Common myeloid progenitor, CD34-positive (primary cell): ENCODE data around the gene NRROS.
A peak's percentile ranks its signal among the peaks of the same experiment; 100 is the strongest.

Source experiments
- CTCF ChIA-PET: fragments of 350-600 bp; sonication (Branson Sonifier 250); formaldehyde crosslinking; loops from one replicate; lab custom pipeline; 2021; ENCODE audit warnings: antibody characterized with exemption; lab: Charles Lee
- POLR2A ChIA-PET: fragments of 350-600 bp; sonication (Branson Sonifier 250); formaldehyde crosslinking; loops from one replicate; lab custom pipeline; 2021; ENCODE audit warnings: antibody characterized with exemption; lab: Charles Lee
- DNase-seq, 3 donors: peaks; one replicate each; pipeline versions ENCODE4 v3.0.0 to v3.0.0-alpha.2; 2013
- H3K27ac ChIP-seq, 2 experiments: 1 replicate in 1 of 2; 2 replicates in 1 of 2; pipeline ENCODE4 v1.7.0; 2013; ENCODE audit warnings: inconsistent platforms in 2 of 2, low read length in 2 of 2, mild to moderate bottlenecking in 2 of 2, low read depth in 1 of 2, moderate library complexity in 1 of 2; ENCODE audit not compliant: severe bottlenecking in 2 of 2, insufficient read depth in 1 of 2, poor library complexity in 1 of 2
- H3K27me3 ChIP-seq, 5 experiments: replicated peaks in 2 of 5; 1 replicate in 3 of 5; 2 replicates in 2 of 5; pipeline versions ENCODE4 v1.6.1 to v1.7.0; 2013; ENCODE audit warnings: low read length in 4 of 5, mild to moderate bottlenecking in 2 of 5, moderate library complexity in 2 of 5, inconsistent platforms in 1 of 5; ENCODE audit not compliant: insufficient read depth in 5 of 5, control insufficient read depth in 4 of 5
- H3K36me3 ChIP-seq, 4 experiments: 1 replicate in 2 of 4; 2 replicates in 2 of 4; pipeline versions ENCODE4 v1.6.1 to v1.7.0; 2013; ENCODE audit warnings: low read length in 3 of 4, control low read depth in 1 of 4, mild to moderate bottlenecking in 1 of 4; ENCODE audit not compliant: control insufficient read depth in 4 of 4, insufficient read depth in 4 of 4
- H3K4me1 ChIP-seq, 4 experiments: 1 replicate in 3 of 4; 2 replicates in 1 of 4; pipeline versions ENCODE4 v1.6.1 to v1.7.1; 2013; ENCODE audit warnings: low read length in 3 of 4, mild to moderate bottlenecking in 3 of 4, control low read depth in 1 of 4, inconsistent platforms in 1 of 4, moderate library complexity in 1 of 4; ENCODE audit not compliant: control insufficient read depth in 4 of 4, insufficient read depth in 4 of 4; ENCODE audit errors: control extremely low read depth in 1 of 4
- H3K4me3 ChIP-seq, 7 experiments: 1 replicate in 4 of 7; 2 replicates in 3 of 7; pipeline versions ENCODE4 v1.5.1 to v1.7.0; 2013; ENCODE audit warnings: mild to moderate bottlenecking in 7 of 7, low read length in 6 of 7, moderate library complexity in 6 of 7, inconsistent platforms in 2 of 7, low read depth in 2 of 7, control low read depth in 1 of 7; ENCODE audit not compliant: insufficient read depth in 4 of 7, control insufficient read depth in 1 of 7; ENCODE audit errors: extremely low read depth in 1 of 7
- H3K9me3 ChIP-seq, 5 experiments: 1 replicate in 4 of 5; 2 replicates in 1 of 5; pipeline versions ENCODE4 v1.6.1 to v1.7.1; 2013; ENCODE audit warnings: low read length in 4 of 5, mild to moderate bottlenecking in 2 of 5, inconsistent platforms in 1 of 5, low read depth in 1 of 5, moderate library complexity in 1 of 5; ENCODE audit not compliant: control insufficient read depth in 4 of 5, insufficient read depth in 2 of 5; ENCODE audit errors: control extremely low read depth in 1 of 5
- WGBS: methylation state at CpG from one replicate; pipeline ENCODE4 v1.1.5; 2013; ENCODE audit not compliant: insufficient coverage; 5-methylcytosine and 5-hydroxymethylcytosine counted together

The NRROS gene

GRCh38 chr3:196660381-196661166, 21.1 kb downstream of the NRROS start:
- WGBS: 95% methylated on average over 27 of the region's 32 CpGs
- H3K4me3 ChIP-seq: no peak overlapping the region
- POLR2A ChIA-PET: interaction anchor here (1.1 kb wide), 1 partner anchor 21 kb away, joined by 3 read pairs; the partner anchor contains the start of gene NRROS

GRCh38 chr3:196661400-196661799, 21.9 kb downstream of the NRROS start:
- H3K27me3 ChIP-seq: no peaks in the 10 kb centered on the region
- DNase-seq: no peak
- peak overlapping the region in 1 of 2 experiments; percentile 43 for H3K27ac ChIP-seq
- H3K36me3 ChIP-seq: peaks cover 6 to 74% (median 58%) of the 10 kb centered on the region in 4 experiments
- H3K4me1 ChIP-seq: peaks cover 0 to 8% (median 4%) of the 10 kb centered on the region in 4 experiments
- H3K9me3 ChIP-seq: no peaks in the 10 kb centered on the region
- CTCF ChIA-PET: interaction anchor here (1.2 to 2.6 kb wide), 4 partner anchors 11 to 52 kb away, joined by 3 to 10 read pairs (median 6); no protein-coding TSS in a partner anchor
- POLR2A ChIA-PET: no interaction called here
- no peak overlapping the region for H3K4me3 ChIP-seq
- 95% methylated on average over 16 of the region's 16 CpGs for WGBS

More at GRCh38 chr3:196660381-196661166, 21.1 kb downstream of the NRROS start:
- DNase-seq: no peak
- Histone ChIP-seq H3K36me3 (peaks cover 6 to 80% (median 62%) of the 10 kb centered on the region in 4 experiments), H3K27me3 (no peaks in the 10 kb centered on the region), H3K9me3 (no peaks in the 10 kb centered on the region), H3K27ac (peak overlapping the region in 1 of 2 experiments; percentile 43), H3K4me1 (peaks cover 0 to 8% (median 4%) of the 10 kb centered on the region in 4 experiments)
- CTCF ChIA-PET: interaction anchor here (1.0 to 2.6 kb wide), 6 partner anchors 10 to 51 kb away, joined by 3 to 10 read pairs (median 3); no protein-coding TSS in a partner anchor

DNA sequence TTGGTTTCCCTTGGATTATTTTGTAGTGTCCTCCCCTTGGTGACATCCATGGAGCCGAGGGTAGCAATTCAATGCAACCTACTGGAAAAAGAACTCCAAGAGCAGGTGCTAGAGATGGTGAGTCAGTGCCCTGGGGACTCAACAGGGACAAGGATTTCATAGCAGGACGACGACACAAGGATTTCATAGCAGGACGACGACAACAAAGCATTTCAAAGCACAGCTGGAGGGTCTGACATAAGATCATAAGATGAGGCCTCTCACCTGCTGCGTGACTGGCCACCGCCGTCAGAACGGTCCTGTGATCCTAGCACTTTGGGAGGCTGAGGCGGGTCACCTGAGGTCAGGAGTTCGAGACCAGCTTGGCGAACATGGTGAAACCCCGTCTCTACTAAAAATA, 22.5 kb downstream of the NRROS start:
- no peak overlapping the region for H3K27ac ChIP-seq
- no peak for DNase-seq
- H3K27me3 ChIP-seq: no peaks in the 10 kb centered on the region
- ChIA-PET POLR2A (interaction anchor here (0.6 to 0.7 kb wide), 2 partner anchors 10 to 23 kb away, joined by 3 read pairs; no protein-coding TSS in a partner anchor), CTCF (interaction anchor here (1.2 to 2.6 kb wide), 6 partner anchors 12 to 56 kb away, joined by 3 to 10 read pairs (median 4); no protein-coding TSS in a partner anchor)
- peaks cover 6 to 67% (median 52%) of the 10 kb centered on the region in 4 experiments for H3K36me3 ChIP-seq
- H3K4me1 ChIP-seq: peaks cover 0 to 8% (median 4%) of the 10 kb centered on the region in 4 experiments
- no peak overlapping the region for H3K4me3 ChIP-seq
- H3K9me3 ChIP-seq: no peaks in the 10 kb centered on the region
- 89% methylated on average over 10 of the region's 13 CpGs for WGBS

DNA sequence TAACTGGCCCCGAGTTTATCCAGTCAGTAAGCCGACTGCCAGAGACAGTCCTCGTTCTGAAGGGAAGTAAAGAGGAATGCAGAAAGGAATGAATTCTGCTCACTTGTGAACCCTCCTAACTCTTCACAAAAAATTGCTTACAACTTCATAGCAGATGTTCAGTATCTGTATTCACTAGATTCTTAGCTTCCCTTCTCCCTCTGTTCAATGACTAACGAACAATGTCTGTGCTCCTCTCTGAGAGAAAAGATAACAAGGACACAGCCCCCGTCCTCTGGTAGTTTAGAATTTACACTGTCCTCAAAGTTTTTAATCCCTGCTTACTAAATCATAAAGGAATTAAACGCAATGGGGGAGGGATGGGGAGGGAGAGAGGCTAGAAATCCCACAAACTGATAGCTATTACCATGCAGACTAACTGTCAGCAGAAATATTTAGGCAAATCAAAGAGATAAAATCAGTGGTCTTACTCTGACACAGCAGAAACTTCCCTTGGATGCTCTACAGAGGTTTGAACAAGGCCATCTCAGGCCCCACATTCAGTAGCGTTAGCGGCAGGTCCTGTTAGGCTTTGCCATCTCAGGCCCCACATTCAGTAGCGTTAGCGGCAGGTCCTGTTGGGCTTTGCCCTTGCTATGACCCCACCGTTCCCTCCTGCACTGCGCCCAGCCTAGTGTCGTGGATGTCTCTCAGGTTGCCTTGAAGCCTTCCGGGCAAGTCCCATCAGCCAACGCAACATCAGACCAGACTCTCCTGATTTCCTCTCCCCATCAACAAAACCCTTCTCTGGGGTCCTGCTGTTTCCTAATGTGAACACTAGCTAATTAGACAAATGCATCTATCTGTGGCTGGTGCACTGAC, 23.4 kb downstream of the NRROS start:
- no peaks in the 10 kb centered on the region for H3K27me3 ChIP-seq
- H3K9me3 ChIP-seq: no peaks in the 10 kb centered on the region
- H3K4me3 ChIP-seq: no peak overlapping the region
- CTCF ChIA-PET: interaction anchor here (0.7 to 1.3 kb wide), 11 partner anchors 9 to 56 kb away, joined by 3 to 4 read pairs (median 3); no protein-coding TSS in a partner anchor
- WGBS: 96% methylated on average over 6 of the region's 15 CpGs
- H3K36me3 ChIP-seq: peaks cover 6 to 59% (median 44%) of the 10 kb centered on the region in 4 experiments
- POLR2A ChIA-PET: interaction anchor here (0.6 to 0.7 kb wide), 2 partner anchors 13 to 22 kb away, joined by 3 read pairs; no protein-coding TSS in a partner anchor
- peaks cover 0 to 8% (median 4%) of the 10 kb centered on the region in 4 experiments for H3K4me1 ChIP-seq
- peak overlapping the region in 1 of 2 experiments; percentile 60 for H3K27ac ChIP-seq
- DNase-seq: peak in 2 of 3 donors; percentile 45 to 56

DNA sequence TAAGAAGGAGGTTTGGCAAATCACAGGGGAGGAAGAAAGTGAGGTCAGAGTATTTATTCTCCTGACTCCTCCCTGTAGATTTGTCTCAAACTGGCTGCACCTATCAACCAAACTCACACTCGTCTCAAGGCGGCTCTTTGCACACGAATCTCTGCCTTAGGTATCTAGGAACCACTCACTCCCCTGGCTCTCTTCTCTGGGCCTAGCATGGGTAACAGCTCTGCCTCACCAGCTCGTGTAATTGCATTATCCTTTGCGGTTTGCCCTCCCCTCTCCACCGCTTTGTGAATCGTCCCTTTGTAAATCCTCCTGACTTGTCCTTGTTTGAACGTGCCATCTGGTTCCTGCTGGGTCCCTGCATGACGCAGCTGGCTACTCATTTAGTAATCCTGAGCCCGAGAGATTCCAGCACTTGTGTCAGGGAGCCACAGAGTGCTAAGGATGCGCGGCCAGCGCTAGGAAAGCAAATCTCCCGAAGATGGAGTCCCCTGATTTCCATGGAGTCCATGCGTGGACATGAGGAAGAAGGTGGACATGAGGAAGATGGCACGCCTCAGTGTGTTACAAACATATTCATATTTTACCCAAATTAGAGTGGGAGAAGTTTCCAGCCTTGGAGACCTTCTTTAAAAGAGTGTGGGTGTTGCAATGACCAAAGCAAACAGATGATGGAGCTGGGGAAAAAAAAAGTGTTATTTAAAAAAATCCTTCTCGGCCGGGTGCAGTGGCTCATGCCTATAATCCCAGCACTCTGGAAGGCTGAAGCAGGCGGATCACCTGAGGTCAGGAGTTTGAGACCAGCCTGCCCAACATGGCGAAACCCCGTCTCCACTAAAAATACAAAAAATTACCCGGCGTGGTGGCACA, 26.7 kb downstream of the NRROS start:
- POLR2A ChIA-PET: interaction anchor here (0.6 to 1.0 kb wide), 2 partner anchors 18 to 28 kb away, joined by 3 read pairs; no protein-coding TSS in a partner anchor
- peak in 1 of 3 donors; percentile 39 for DNase-seq

More for the DNA sequence above, 26.7 kb downstream of the NRROS start:
- no peaks in the 10 kb centered on the region for H3K9me3 ChIP-seq
- CTCF ChIA-PET: interaction anchor here (1.2 to 1.5 kb wide), 2 partner anchors 22 to 58 kb away, joined by 3 read pairs; no protein-coding TSS in a partner anchor
- peaks cover 5 to 18% (median 14%) of the 10 kb centered on the region in 4 experiments for H3K4me1 ChIP-seq
- no peak overlapping the region for H3K27ac ChIP-seq
- no peak overlapping the region for H3K4me3 ChIP-seq
- no peaks in the 10 kb centered on the region for H3K27me3 ChIP-seq
- WGBS: 90% methylated on average over 15 of the region's 23 CpGs
- H3K36me3 ChIP-seq: peaks cover 0 to 29% (median 19%) of the 10 kb centered on the region in 4 experiments
